ENCODE results near the gene ASAH2.
"Not testable (repeated sequence)": the region's sequence is repeated elsewhere in the genome, so short reads cannot be mapped to it uniquely, and the experiment has no call there.

ASAH2 gene

DNA sequence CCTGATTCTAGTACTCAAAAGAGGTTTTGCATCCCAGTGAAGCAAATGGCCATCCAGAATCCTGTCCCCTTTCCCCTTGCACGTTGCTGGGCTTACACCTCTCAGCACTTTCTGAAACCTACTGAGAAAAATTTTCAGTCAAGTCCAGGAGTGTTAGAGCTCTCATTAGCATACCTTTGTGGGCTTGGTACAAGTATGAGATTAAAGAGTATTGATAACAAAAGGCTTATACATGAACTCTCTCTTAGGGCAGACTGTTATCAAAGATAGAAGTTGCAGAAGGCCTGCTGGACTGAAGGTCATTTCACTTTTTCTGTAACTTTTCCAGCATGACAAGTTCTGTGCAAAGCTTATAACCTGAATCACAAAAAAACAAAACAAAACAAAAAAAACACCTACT is at the start of gene ASAH2:
ASAH2 (minus strand) TSS at position 123 of the 400 bp plus-strand sequence. CDS start 2,906 bp downstream, outside the sequence.
- DNase-seq: no peak

DNA sequence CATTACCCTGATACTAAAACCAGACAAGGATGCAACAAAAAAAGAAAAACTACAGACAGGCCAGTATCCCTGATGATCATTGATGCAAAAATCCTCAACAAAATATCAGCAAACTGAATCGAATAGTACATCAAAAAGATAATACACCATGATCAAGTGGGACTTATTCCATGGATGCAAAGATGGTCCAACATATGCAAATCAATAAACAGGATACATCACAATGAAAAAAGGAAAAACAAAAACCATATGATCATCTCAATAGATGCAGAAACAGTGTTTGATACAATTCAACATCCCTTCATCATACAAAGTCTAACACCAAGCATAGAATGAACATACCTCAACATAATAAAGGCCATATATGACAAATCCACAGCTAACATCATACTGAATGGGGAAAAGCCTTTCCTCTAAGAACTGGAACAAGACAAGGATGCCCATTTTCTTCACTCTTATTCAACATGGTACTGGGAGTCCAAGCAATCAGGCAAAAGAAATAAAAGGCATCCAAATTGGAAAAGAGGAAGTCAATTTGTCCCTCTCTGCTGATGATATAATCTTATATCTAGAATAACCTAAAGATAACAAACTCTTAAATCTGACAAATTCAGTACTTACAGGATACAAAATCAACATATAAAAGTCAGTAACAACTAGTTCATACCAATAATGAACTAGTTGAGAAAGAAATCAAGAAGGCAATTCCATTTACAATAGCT is 48.8 kb upstream of the ASAH2 start:
- DNase-seq: no peak

DNA sequence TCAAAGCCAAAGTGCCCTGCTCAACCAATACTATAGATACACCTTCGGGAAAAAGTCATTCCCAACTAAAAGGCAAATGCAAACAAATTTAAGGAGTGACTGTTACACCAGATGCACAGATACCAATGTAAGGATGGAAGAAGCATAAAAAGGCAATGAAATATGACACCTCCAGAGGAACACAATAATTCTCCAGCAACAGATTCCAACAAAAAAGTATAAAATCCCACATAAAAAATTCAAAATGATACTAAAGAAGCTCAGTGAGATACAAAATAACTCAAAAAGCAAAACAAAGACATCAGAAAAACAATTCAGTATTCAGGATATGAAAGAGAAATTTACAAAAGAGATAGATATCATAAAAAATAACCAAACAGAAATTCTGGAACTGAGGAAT is 44.1 kb upstream of the ASAH2 start:
- no peak for DNase-seq

DNA sequence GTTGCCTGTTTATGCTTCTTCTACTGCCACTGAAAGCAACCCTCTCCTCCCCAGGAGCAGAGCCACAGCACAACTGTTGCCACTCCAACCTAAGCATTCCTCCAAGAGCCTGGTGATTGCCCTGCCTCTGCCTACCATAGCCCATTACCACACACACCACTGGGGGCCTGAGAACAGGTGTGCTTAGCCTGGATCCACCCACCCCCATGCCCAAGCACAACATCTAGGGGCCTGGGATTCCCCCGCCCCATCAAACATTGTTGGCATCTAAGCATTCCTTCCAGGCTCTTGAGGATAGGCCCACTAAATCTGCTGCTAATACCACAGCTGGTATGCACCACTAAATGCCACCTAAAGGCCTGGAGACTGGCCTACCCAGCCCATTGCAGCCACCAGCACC is 43.3 kb upstream of the ASAH2 start:
- no peak for DNase-seq

DNA sequence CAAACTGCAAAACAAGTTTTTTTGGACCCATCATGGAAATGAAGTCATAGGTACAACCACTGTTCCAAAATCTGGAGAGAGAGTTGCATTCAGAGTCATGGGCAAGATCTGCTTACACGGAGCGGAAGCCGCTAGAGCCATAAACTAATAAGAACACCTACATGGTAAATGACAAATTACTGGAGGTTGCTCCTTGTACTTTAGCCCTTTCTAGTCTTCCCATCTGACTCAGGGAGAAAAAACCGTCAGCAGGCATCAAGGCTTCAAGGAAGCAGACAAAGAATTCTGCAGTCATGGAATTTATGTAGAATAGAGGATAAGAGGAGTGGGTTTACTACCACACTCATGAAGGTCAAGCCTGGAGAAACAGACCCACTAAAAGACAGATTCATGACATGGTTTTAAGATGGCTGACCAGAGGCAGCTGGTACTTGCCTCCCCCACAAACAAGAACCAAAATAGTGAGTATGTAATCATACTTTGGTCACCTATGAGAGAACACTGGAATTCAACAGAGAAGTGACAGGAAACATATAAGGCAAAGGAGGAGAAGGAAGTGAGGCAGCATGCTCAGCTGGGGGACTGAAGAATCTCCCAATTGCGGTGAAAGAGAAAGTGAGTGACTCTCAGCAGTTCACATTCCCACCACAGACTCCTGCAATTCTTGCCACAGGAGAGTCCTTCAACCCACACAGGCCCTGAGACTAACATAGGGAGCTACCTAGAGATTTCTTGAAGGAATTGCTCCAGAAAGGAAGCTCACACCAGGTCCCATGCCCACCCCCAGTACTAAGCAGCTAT is 42.4 kb upstream of the ASAH2 start:
- no peak for DNase-seq

DNA sequence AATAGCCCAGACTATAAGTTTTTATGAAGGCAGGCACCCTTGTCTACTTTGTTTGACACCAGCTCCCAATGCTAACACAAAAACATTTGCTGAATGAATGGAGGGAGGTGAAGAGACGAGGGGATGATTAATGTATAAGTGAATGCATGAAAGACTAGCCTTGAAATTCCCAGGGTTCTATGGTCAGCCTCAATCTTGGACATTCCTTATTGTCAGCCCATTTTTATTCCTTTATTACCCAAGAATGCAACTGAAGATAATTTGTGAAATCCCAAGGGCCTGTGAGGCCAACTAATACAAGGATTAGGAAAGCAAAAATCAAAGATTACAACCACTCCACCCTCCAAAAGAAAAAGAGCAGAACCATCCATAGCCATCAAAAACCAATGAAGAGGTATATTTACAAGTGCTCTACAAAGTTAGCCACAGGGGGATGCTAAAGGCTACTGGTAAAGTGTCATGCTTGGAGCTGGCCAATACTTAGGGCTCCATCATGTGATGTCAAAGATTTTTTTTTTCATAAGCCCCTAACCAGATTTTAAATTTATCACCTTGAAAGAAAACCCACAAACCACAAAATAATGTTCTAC is 40.0 kb upstream of the ASAH2 start:
- DNase-seq: no peak

DNA sequence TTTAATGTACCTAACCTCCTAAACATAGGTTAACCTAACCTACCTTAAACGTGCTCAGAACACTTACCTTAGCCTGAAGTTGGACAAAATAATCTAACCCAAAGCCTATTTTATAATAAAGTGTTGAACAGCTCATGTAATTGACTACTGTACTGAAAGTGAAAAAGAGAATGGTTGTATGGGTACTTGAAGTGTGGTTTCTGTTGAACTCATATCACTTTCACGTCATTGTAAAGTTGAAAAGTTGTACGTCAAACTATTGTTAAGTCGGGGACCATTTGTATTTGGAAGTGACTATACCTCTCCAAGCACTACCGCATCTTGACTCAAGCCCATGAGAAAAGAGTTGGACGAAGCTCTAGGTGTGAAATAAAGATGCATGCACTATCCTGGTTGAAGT is 37.9 kb upstream of the ASAH2 start:
- DNase-seq: no peak

DNA sequence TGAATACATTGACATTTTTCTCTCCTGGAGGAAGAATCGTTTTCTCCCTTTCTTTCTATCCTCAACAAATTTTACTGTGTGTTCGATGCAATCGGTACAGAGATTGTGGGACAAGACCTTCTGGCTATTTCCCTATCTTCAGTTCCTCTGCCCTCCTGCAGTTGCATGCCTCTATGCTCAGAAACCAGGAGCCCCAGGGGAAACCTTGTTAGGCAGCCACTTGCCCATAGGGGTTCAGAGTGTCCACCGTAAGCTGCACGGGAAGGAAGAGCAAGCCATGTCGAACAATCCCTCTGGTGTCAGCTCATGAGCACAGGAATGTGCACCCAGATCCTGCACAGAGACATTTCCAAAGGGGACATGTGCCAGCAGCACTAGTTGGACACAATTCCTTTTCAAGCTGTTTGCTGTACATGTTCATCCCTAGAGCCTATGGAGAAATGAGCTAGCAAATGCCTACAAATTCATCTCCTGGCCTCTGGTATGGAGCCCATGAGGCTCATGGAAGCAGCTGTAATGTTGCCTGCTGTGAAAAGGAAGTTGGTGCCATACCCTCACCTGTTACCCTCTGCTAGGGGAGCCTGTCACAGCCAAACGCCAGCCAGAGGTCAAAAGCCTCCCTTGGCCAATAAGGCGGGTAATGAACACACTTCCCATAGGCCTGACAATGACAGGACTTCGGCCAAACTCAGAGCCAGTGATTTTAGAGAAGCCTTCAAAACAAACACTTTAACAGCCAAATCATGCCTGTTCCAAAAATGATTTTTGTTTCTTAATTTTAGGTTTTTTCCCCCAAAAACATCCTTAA is 35.9 kb upstream of the ASAH2 start:
- DNase-seq: no peak

DNA sequence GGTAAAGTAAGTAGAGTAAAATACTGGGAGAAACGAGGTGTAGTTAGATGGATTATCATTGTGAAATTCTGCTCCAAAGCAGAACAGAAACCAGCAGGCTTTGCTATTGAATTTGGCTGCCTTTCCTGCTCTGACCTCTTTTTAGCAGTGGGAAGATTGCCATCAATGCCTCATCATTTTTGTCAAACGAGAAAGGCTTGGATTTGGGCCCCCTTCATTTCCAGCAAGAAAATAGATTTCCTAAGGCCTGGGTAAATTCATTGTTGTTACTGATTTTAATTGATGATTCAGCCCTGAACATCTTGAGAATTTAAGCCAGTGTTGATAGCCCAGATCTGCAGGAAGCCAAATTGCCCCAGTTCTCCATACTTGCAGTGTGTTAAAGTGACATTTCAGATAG is 35.2 kb upstream of the ASAH2 start:
- DNase-seq: no peak

DNA sequence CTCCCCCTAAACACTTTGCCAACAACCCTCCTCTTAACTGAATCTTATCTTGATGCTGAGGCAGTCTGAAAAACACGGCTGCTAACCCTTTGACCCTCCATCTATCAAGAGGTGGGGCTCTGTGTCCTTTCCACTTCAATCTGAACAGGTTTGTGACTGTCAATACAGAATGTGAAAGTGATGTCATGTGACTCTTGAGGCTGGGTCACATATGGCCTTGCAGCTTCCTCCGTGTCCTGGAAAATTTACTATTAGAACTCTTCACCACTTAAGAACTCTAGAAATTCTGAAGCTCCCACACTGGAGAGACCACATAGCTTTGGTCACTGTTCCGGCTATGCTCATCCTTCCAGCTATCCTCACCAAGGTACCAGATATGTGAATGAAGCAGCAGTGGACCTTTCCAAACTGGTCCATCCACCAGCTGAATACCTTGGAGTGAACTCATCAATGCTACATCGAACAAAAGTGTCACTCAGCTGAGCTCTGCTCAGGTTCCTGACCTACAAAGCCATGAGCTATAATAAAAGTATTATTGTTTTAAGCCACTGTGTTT is 30.7 kb upstream of the ASAH2 start:
- DNase-seq: no peak

DNA sequence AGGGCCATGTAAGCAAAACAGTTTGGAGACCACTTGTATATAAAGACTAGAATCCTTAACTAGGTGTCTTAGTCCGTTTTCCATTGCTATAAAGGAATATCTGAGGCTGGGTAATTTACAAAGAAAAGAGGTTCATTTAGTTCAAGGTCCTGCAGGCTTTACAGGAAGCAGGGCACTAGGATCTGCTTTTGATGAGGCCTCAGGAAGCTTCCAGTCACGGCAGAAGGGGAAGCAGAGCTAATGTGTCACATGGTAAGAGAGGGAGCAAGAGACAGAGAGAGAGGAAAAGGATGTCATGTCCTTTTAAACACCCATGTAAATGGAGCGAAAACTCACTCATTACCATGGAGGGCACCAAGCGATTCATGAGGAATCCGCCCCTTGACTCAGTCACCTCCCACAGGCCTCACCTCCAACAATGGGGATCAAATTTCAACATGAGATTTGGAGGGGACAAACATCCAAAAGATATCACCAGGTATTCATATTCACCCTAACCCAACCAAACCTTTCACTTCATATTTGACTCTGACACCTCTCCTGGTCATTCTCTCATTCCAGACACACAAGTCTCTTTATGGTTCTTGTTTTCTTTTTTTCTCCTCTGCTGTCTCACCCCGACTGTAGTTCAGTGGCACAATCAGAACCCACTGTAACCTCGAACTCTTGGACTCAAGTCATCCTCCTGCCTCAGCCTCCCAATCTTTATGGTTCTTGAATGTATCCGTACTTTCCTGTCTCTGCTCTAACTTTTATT is 30.1 kb upstream of the ASAH2 start:
- DNase-seq: no peak

DNA sequence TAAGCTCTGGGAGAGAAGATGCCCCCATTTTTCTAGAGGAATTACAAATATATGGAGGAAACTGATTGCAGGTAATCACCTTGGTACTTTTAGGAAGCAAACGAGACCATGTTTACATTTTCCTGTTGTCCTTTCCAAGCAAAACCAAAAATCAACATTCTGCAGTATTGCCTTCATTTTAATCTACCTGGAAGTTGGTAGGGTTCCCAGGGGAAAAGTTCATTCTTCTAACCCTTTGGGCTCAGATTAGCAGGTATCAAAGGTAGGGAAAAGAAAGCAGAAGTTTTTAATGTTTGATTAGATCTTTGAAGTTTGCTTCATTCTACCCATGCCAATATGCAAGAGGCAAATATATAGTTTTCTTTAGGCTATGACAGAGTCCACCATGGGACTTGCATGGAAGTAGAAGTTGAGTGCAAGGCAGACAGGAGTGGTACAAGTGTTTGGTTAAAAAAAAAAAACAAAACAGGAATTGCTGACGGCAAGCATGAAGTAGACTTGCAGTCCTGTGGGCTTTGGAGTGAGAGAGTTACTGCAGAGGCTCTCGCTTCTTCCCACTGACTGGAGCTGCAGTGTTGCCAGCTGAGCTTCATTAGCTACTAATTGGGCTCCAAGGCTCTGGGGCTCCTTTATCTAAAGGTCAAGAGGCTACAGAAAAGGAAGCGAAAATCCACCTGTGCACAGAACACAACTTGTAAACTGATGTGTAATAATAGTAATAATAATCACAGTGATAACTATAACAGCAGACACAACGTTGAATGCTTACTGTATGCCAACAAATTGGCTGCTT is 28.9 kb upstream of the ASAH2 start:
- no peak for DNase-seq

DNA sequence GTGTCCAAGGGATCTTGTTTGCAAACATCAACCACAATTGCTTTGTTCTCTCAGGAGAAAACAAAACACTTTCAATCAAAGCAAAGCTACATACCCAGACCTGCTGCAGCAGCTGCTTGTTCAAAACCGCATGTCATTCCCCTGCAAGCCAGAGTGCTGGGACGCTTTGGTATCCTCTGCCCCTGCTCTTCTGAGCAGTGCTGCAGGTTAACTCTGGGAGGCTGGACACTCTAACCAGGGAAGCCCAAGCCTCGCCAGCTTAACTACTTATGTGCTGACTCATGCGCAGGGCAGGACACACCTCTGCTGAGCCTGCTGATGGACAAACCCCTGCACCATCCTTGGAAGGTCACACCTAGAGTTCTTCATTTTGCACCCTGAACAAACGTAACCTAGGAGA is 28.2 kb upstream of the ASAH2 start:
- DNase-seq: no peak

DNA sequence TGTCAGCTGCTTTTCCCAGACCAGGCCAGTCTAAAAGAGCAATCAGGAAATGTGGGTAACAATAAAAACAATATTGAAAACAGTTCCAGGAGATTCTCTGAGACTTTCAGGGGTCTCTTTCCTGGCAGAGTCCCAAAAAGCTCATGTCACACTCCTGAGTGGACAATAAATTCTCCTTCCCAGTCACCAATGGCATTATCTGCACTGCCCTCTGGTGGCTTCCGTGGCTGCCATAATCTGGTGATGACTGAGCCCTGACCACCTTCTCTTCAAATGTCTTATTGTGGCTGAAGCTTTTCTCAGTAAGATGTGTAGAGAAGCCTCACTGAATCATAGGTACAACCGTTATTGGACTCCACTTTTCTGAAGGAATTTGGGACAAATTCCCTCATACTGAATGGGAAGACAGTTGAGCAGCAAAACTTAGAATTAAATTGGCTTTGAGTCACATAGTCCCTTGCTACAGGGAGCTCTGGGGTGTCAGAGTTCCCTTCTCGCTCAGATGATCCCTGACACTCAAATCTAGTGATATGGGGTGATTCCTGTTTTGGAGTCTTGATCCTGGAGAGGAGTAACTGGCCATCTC is 24.4 kb upstream of the ASAH2 start:
- DNase-seq: no peak

DNA sequence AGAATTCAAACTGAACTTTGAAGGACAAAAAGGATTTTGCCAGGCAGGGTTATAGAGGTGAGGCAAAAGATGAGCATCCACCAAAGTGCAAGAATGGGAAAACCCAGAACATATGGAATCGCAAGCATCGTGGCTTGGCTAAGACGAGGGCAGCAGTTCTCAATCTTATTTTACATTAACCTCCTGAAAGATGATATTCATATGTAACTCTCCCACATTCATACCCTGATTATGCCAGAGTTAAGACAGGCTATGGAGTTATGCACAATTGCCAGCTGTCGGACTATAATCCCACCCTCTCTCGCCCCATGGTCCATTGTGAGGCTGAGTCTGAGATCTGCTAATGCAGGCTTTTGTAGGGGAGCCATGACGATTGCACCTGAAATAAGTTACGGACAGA is 21.2 kb upstream of the ASAH2 start:
- no peak for DNase-seq

DNA sequence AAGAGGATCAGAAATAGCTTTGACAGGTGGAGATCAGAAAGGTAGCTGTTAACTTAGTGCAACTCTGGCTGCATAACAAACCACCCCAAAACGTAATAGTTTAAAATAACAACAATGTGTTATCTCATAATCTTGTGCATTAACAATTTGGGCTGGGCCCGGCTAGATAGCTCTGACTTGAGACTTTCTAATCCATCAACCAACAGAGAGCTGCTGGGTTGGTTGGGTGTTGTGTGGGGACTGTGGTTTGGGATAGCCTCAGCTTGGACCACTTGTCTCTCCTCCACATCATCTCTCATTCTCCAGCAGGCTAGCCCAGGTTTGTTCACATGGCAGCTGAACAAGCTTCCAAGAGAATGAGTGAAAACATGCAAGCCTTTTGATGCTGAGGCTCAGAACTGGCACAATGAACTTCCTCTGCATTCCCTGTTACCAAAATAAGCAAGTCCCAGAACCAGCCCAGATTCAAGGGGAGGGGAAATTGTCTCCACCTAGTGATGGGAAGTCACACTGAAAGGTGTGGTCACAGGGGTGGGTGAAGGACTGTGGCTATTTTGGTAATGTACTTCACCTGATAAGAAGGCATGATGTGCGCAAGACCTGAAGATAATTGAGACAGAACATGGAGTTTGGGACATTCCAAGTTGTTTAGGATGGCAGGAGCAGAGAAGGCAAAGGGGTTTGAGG is 20.4 kb upstream of the ASAH2 start:
- no peak for DNase-seq

DNA sequence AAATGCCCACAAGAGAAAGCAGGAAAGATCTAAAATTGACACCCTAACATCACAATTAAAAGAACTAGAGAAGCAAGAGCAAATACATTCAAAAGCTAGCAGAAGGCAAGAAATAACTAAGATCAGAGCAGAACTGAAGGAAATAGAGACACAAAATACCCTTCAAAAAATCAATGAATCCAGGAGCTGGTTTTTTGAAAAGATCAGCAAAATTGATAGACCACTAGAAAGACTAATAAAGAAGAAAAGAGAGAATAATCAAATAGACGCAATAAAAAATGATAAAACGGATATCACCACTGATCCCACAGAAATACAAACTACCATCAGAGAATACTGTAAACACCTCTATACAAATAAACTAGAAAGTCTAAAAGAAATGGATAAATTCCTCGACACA is 16.6 kb upstream of the ASAH2 start:
- DNase-seq: not testable (repeated sequence)

DNA sequence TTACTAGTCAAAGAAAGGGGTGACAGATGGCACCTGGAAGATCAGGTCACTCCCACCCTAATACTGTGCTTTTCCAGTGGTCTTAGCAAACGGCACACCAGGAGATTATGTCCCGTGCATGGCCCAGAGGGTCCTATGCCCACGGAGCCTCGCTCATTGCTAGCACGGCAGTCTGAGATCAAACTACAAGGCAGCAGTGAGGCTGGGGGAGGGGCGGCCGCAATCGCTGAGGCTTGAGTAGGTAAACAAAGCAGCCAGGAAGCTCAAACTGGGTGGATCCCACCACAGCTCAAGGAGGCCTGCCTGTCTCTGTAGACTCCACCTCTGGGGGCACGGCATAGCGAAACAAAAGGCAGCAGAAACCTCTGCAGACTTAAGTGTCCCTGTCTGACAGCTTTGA is 11.3 kb upstream of the ASAH2 start:
- DNase-seq: not testable (repeated sequence)

DNA sequence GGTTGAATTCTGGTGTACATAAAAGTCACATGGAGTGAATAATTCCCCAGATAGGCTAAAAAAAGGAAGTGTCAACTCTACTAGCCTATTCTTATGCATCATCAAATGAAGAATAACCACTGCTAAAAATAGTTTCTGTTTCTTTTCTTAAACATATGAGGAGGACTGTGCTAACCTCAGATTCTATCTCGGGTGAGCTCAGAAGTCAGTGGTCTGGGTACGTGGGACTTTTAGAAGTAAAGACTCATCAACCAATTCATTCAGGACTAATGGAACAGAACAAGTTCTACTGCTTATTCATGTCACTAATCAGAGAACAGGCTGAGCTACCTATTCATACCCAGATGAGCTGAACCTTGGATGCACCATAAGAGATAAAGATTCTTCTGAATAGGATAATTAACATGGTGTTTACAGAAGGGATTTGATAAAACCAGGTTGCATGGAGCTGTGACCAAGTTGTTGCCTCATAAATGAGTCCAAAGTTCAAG is 9.5 kb upstream of the ASAH2 start:
- no peak for DNase-seq

DNA sequence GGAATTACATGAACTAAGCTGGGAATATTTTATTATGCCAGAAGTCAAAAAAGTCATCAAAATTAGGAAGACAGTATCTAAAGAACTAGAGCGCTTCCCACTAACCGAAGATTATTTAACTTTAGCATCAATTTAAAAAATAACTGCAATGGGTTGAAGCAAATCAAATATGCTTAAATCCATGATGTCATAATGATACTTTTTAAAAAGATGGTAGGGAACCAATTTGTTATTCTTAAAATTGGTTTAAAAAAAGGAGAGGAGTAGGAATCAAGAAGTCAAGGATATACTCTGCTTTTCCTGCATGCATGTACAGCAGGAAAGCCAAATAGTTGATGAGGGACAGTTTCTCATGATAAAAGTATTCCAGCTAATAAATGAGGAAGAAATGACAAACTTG is 3.2 kb upstream of the ASAH2 start:
- DNase-seq: no peak

Data from NCI-H1105 (cell line).